Endothelial cell (in vitro differentiated cells): ENCODE measurements around the gene KCTD8. TPM values are rescaled to one million over a fixed set of nuclear protein-coding genes. Genes with fewer than 3 reads are reported as not detected.

Source experiments
- DNase-seq: peaks from one replicate; pipeline ENCODE4 v3.0.0; 2021; ENCODE audit warnings: low spot score
- H3K27ac Mint-ChIP-seq: one replicate; pipeline ENCODE4 v1.8.0; 2021; ENCODE audit warnings: mixed read lengths, inconsistent platforms; ENCODE audit not compliant: unreplicated experiment
- H3K27me3 Mint-ChIP-seq: one replicate; pipeline ENCODE4 v1.8.0; 2021; ENCODE audit warnings: mild to moderate bottlenecking, moderate library complexity, mixed read lengths, inconsistent platforms; ENCODE audit not compliant: unreplicated experiment
- H3K36me3 Mint-ChIP-seq: one replicate; pipeline ENCODE4 v1.8.0; 2021; ENCODE audit warnings: mild to moderate bottlenecking, low read depth, mixed read lengths, inconsistent platforms; ENCODE audit not compliant: unreplicated experiment
- H3K4me1 Mint-ChIP-seq: one replicate; pipeline ENCODE4 v1.8.0; 2021; ENCODE audit warnings: mild to moderate bottlenecking, mixed read lengths, inconsistent platforms; ENCODE audit not compliant: unreplicated experiment
- H3K4me3 Mint-ChIP-seq: one replicate; pipeline ENCODE4 v1.8.0; 2021; ENCODE audit warnings: mild to moderate bottlenecking, mixed read lengths, inconsistent platforms; ENCODE audit not compliant: unreplicated experiment
- H3K9me3 Mint-ChIP-seq: one replicate; pipeline ENCODE4 v1.8.0; 2021; ENCODE audit warnings: mixed read lengths, inconsistent platforms; ENCODE audit not compliant: unreplicated experiment
- total RNA-seq: library from RNA; stranded (reverse); fragmentation: NEBNext Ultra II Directional; extraction: Animal tissue kit (Norgen Biotek cat#: 25700); gene quantifications from one replicate; pipeline ENCODE4 v1.2.1, GENCODE V29; 2021; ENCODE audit not compliant: unreplicated experiment
- TF ChIP-seq, protein P1 (sequence below): fragments of 200-600 bp; sonication (generic); IDR thresholded peaks from one replicate; pipeline ENCODE4 v1.5.0; 2021; ENCODE audit warnings: antibody characterized with exemption; ENCODE audit not compliant: unreplicated experiment

Gene KCTD8
- total RNA-seq, 1 donor from 2014 or later: 0.62 TPM

DNA sequence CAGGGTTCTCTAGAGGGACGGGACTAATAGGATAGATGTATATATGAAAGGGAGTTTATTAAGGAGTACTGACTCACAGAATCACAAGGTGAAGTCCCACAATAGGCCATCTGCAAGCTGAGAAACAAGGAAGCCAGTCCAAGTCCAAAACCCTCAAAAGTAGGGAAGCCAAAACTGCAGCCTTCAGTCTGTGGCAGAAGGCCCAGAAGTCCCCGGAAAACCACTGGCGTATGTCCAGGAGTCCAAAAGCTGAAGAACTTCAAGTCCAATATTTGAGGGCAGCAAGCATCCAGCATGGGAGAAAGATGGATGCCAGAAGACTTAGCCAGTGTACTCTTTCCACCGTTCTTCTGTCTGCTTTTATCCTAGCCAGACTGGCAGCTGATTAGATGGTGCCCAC is 227.2 kb downstream of the KCTD8 start:
- no peak for DNase-seq
- TF ChIP-seq, protein P1, sequence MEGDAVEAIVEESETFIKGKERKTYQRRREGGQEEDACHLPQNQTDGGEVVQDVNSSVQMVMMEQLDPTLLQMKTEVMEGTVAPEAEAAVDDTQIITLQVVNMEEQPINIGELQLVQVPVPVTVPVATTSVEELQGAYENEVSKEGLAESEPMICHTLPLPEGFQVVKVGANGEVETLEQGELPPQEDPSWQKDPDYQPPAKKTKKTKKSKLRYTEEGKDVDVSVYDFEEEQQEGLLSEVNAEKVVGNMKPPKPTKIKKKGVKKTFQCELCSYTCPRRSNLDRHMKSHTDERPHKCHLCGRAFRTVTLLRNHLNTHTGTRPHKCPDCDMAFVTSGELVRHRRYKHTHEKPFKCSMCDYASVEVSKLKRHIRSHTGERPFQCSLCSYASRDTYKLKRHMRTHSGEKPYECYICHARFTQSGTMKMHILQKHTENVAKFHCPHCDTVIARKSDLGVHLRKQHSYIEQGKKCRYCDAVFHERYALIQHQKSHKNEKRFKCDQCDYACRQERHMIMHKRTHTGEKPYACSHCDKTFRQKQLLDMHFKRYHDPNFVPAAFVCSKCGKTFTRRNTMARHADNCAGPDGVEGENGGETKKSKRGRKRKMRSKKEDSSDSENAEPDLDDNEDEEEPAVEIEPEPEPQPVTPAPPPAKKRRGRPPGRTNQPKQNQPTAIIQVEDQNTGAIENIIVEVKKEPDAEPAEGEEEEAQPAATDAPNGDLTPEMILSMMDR: no peak
- Mint-ChIP-seq H3K36me3 (no peaks in the 10 kb centered on the region), H3K27ac (no peak overlapping the region), H3K27me3 (no peaks in the 10 kb centered on the region), H3K4me1 (no peaks in the 10 kb centered on the region), H3K4me3 (no peak overlapping the region), H3K9me3 (no peaks in the 10 kb centered on the region)

DNA sequence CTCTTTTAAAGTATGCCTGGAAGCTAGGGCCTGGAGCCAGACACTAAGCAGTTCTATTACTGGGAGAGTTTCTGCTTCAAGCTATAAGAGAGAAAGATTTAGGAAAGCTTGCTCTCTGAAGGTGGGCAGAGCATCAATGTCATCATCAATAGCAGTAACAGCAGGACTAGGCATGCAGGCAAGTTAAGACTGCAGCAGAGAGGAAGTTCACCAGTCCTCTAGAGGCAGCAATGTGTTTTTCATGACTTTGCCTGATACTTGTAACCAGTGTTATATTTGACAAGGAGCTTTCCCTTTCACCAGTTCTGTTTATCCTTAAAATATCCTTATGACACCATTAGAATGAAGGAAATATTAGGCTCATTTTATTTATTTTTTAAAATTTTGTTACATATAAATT is 237.9 kb downstream of the KCTD8 start:
- Mint-ChIP-seq H3K27ac (no peak overlapping the region), H3K36me3 (no peaks in the 10 kb centered on the region), H3K27me3 (no peaks in the 10 kb centered on the region), H3K4me3 (no peak overlapping the region), H3K9me3 (no peaks in the 10 kb centered on the region), H3K4me1 (no peaks in the 10 kb centered on the region)
- no peak for DNase-seq
- TF ChIP-seq, protein P1: no peak

DNA sequence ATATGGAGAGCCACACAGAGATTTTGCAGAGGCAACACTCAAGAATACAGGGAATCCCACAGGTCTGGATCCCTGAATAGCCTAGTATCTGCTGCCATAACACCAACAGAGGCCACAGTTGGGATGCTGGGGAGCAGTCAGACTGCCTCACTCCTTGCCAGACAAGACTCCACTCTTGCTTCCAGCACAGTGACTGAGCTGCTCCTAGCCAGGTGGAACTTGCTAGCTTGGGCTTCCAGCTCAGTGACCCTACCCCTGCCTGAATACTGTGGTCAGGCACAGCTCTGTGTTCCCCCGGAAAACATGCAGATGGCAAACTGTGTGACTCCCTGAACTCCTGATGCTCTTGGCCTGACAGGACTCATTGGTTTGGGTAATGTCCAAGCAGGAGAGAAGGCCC is 251.8 kb downstream of the KCTD8 start:
- no peak for DNase-seq
- Mint-ChIP-seq H3K4me3 (no peak overlapping the region), H3K9me3 (no peaks in the 10 kb centered on the region), H3K4me1 (no peaks in the 10 kb centered on the region), H3K27me3 (no peaks in the 10 kb centered on the region), H3K27ac (no peak overlapping the region), H3K36me3 (peaks cover 2% of the 10 kb centered on the region)
- TF ChIP-seq, protein P1: no peak

DNA sequence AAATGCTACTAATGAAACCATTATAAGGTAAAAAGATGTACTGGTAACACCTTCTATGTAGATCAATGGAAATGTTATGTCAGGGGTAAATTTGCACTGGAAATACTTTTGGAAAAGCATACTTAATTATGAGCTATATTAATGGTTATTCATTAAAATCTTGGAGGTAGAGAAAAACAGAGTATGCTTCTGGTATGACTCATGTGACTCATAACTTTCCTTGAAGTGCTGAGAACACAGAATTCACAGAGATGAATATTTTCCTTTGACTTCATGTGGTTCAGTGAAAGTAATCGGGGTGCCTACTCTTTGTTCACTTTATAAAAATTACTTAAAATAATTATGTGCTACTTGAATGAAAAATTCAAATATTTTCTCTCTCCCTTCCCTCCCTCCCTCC is 254.2 kb downstream of the KCTD8 start:
- no peak for DNase-seq

DNA sequence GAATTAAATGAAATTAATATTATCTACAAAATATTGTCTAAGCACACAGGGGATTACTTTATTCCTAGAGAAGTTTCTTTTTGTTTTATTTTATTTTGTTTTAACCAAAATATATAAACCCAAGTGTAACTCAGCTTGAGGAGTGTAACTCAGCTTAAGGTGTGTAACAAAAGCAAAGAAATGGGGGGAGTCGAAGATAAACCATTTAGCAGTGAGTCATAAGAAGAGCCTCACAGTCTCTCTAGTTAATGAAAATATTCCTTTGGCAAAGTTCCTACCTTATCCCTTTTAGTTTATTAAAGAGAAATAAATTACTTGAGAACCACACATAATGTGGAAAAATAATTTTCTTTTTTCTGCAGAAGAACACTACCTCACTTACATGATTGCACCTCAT is 261.8 kb downstream of the KCTD8 start:
- Mint-ChIP-seq H3K27me3 (no peaks in the 10 kb centered on the region), H3K27ac (no peak overlapping the region), H3K9me3 (no peaks in the 10 kb centered on the region), H3K36me3 (peaks cover 2% of the 10 kb centered on the region), H3K4me1 (no peaks in the 10 kb centered on the region), H3K4me3 (no peak overlapping the region)
- TF ChIP-seq, protein P1: no peak
- no peak for DNase-seq

More for the DNA sequence above, 254.2 kb downstream of the KCTD8 start:
- Mint-ChIP-seq H3K4me3 (no peak overlapping the region), H3K4me1 (no peaks in the 10 kb centered on the region), H3K27ac (no peak overlapping the region), H3K9me3 (no peaks in the 10 kb centered on the region), H3K36me3 (peaks cover 3% of the 10 kb centered on the region), H3K27me3 (no peaks in the 10 kb centered on the region)
- TF ChIP-seq, protein P1: no peak
